ENCODE data around the gene DHX58.
"Not testable (repeated sequence)": the region's sequence is repeated elsewhere in the genome, so short reads cannot be mapped to it uniquely, and the experiment has no call there.

The DHX58 gene

GRCh38 chr17:42112552-42113176, at the start of gene DHX58:
DHX58 (minus strand) TSS chr17:42112714; CDS start chr17:42111892, 822 bp downstream.
- in situ Hi-C loops (cut with HindIII; ENCODE audit: low sequenced_read_pairs) = no loop called here

- in situ Hi-C loops (cut with HindIII; ENCODE audit: low sequenced_read_pairs) = no loop called here
These were observed 48.0 kb upstream of the DHX58 start for GRCh38 chr17:42160531-42160910.

- in situ Hi-C loops (cut with HindIII; ENCODE audit: low sequenced_read_pairs) = no loop called here
These were observed 47.4 kb upstream of the DHX58 start for GRCh38 chr17:42159796-42160530.

GRCh38 chr17:42155614-42156045, 43.1 kb upstream of the DHX58 start:
- in situ Hi-C loops (cut with HindIII; ENCODE audit: low sequenced_read_pairs) = no loop called here

GRCh38 chr17:42153919-42154742, 41.6 kb upstream of the DHX58 start:
- in situ Hi-C loops (cut with HindIII; ENCODE audit: low sequenced_read_pairs) = no loop called here

- in situ Hi-C loops (cut with HindIII; ENCODE audit: low sequenced_read_pairs) = no loop called here
These were observed 34.5 kb upstream of the DHX58 start for GRCh38 chr17:42146911-42147607.

- in situ Hi-C loops (cut with HindIII; ENCODE audit: low sequenced_read_pairs) = not testable (repeated sequence)
These were observed 30.6 kb upstream of the DHX58 start for GRCh38 chr17:42143138-42143537.

GRCh38 chr17:42142371-42142896, 29.9 kb upstream of the DHX58 start:
- in situ Hi-C loops (cut with HindIII; ENCODE audit: low sequenced_read_pairs) = no loop called here

GRCh38 chr17:42141382-42141781, 28.9 kb upstream of the DHX58 start:
- in situ Hi-C loops (cut with HindIII; ENCODE audit: low sequenced_read_pairs) = no loop called here

GRCh38 chr17:42140690-42141089, 28.2 kb upstream of the DHX58 start:
- in situ Hi-C loops (cut with HindIII; ENCODE audit: low sequenced_read_pairs) = not testable (repeated sequence)

GRCh38 chr17:42138749-42139492, 26.4 kb upstream of the DHX58 start:
- in situ Hi-C loops (cut with HindIII; ENCODE audit: low sequenced_read_pairs) = loop anchor here (5.0 kb wide), 1 partner anchor 38 kb away; no protein-coding TSS in a partner anchor

GRCh38 chr17:42136654-42137051, 24.1 kb upstream of the DHX58 start:
- in situ Hi-C loops (cut with HindIII; ENCODE audit: low sequenced_read_pairs) = loop anchor here (5.0 kb wide), 1 partner anchor 41 kb away; no protein-coding TSS in a partner anchor

GRCh38 chr17:42135664-42136653, 23.4 kb upstream of the DHX58 start:
- in situ Hi-C loops (cut with HindIII; ENCODE audit: low sequenced_read_pairs) = loop anchor here (5.0 kb wide), 1 partner anchor 41 kb away; no protein-coding TSS in a partner anchor

- in situ Hi-C loops (cut with HindIII; ENCODE audit: low sequenced_read_pairs) = loop anchor here (5.0 kb wide), 1 partner anchor 42 kb away; no protein-coding TSS in a partner anchor
These were observed 22.6 kb upstream of the DHX58 start for GRCh38 chr17:42135151-42135550.

GRCh38 chr17:42133461-42134041, 21.0 kb upstream of the DHX58 start:
- in situ Hi-C loops (cut with HindIII; ENCODE audit: low sequenced_read_pairs) = no loop called here

GRCh38 chr17:42132941-42133340, 20.4 kb upstream of the DHX58 start:
- in situ Hi-C loops (cut with HindIII; ENCODE audit: low sequenced_read_pairs) = no loop called here

GRCh38 chr17:42131981-42132432, 19.5 kb upstream of the DHX58 start:
- in situ Hi-C loops (cut with HindIII; ENCODE audit: low sequenced_read_pairs) = no loop called here

- in situ Hi-C loops (cut with HindIII; ENCODE audit: low sequenced_read_pairs) = no loop called here
These were observed 18.7 kb upstream of the DHX58 start for GRCh38 chr17:42131232-42131631.
